Heart left ventricle (tissue), 13 donors: ENCODE results near the gene PRRX1.

Experiments
- POLR2A ChIP-seq, 2 donors: fragments of 450-650 bp; IDR thresholded peaks; one replicate each; pipeline ENCODE4 v1.6.1; 2017; ENCODE audit warnings: antibody characterized with exemption in 2 of 2, mild to moderate bottlenecking in 2 of 2, moderate library complexity in 2 of 2
- TF ChIP-seq, protein P1 (sequence below), 12 donors: fragments of 200-600 bp; sonication (generic) in 4 of 12; IDR thresholded peaks; one replicate each; pipeline versions ENCODE4 v1.5.0 to v1.8.0; 2018 to 2022; ENCODE audit warnings: antibody characterized with exemption in 12 of 12, mild to moderate bottlenecking in 5 of 12
- donor health status: ischemic (EF 13 %, LVEDD 7.1; RV severe dilation, severe dysfunction).
- donor health status: DM: no; HTN: yes; CAD: no.
- donor health status: DM: no; HTN: no; CAD: no.
- donor health status: ischemic (EF 25% LVEDD 6.9; RV normal size, moderate dysfunction).
- donor health status: ischemic (EF 25% LVEDD 5.7; RV mildly dilated, moderate dysfunction).
- donor health status: ischemic (EF 35%, LVEDD 5.7; RV mildly dilated, moderate dysfunction).
- donor health status: nonischemic (EF 11% LVEDD 7.7; RV severe dilation, severe dysfunction).
- donor health status: DM: yes; HTN: yes; CAD: no.
- donor health status: PGD.
- donor health status: ischemic (EF 29% LVEDD 5.4; RV normal size, mild dysfunction).
- donor health status: nonischemic (EF 23%, LVEDD 6.1; RV moderate dilation, normal function).

- TF ChIP-seq, protein P1, sequence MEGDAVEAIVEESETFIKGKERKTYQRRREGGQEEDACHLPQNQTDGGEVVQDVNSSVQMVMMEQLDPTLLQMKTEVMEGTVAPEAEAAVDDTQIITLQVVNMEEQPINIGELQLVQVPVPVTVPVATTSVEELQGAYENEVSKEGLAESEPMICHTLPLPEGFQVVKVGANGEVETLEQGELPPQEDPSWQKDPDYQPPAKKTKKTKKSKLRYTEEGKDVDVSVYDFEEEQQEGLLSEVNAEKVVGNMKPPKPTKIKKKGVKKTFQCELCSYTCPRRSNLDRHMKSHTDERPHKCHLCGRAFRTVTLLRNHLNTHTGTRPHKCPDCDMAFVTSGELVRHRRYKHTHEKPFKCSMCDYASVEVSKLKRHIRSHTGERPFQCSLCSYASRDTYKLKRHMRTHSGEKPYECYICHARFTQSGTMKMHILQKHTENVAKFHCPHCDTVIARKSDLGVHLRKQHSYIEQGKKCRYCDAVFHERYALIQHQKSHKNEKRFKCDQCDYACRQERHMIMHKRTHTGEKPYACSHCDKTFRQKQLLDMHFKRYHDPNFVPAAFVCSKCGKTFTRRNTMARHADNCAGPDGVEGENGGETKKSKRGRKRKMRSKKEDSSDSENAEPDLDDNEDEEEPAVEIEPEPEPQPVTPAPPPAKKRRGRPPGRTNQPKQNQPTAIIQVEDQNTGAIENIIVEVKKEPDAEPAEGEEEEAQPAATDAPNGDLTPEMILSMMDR (IDR thresholded peaks at IDR 0.05), result no peak
- no peak for TF ChIP-seq POLR2A (IDR thresholded peaks at IDR 0.05)
These were observed 67.8 kb downstream of the PRRX1 start for GRCh38 chr1:170731566-170732251.
